ENCODE results near the gene NUDT12.

Gene NUDT12

DNA sequence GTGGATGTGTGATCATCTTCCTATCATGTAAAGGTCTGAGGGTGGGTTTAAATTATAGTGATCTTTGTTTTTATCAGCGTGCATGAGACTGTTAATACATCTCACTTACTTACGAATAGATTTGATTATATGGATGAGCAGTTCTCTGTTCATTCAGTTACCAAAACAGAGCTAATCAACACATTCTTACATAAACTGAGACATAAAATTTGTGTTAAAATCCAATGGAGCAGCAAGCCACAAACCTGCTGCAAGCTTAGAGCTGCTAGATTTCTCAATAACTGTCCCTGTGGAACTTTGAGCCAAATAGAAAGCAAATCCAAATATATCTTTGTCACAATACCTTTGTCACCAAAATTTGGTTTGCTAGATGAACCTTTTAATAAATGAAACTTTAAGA is 50.1 kb downstream of the NUDT12 start:
- no peak overlapping the region for H3K27ac ChIP-seq (ENCODE audit: low read length)
- no peaks in the 10 kb centered on the region for H3K27me3 ChIP-seq (ENCODE audit: control insufficient read depth in 1 of 2, insufficient read depth in 2 of 2, low read length in 2 of 2)
- no peak overlapping the region for H3K4me3 ChIP-seq (ENCODE audit: low read length in 2 of 2)
- H3K9ac ChIP-seq (ENCODE audit: low read length in 2 of 2), result no peak overlapping the region
- H3K4me1 ChIP-seq (ENCODE audit: control insufficient read depth, insufficient read depth, low read length), result no peaks in the 10 kb centered on the region
- H3K36me3 ChIP-seq (ENCODE audit: control insufficient read depth in 2 of 2, insufficient read depth in 2 of 2, low read length in 2 of 2), result no peaks in the 10 kb centered on the region
- H3K9me3 ChIP-seq (ENCODE audit: control insufficient read depth in 2 of 2, low read length in 2 of 2), result peaks cover 0 to 4% of the 10 kb centered on the region in 2 donors

DNA sequence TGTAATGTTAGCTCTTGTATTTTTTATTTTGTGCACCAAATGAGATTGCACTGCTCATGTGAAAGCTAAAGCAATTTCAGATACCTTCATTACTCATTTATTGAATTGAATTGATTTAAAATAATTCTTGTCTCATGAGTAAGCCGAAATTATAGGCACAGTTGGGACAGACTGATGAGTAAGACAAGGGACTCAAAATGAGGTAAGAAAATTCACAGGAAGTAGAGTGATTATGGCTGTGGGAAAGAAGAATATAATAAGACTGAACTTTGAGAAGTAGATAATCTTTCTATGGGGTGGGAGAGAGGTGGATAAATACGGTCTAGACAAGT is 51.1 kb downstream of the NUDT12 start:
- H3K9me3 ChIP-seq (ENCODE audit: control insufficient read depth in 2 of 2, low read length in 2 of 2), result peaks cover 0 to 5% of the 10 kb centered on the region in 2 donors
- H3K36me3 ChIP-seq (ENCODE audit: control insufficient read depth in 2 of 2, insufficient read depth in 2 of 2, low read length in 2 of 2), result no peaks in the 10 kb centered on the region
- H3K9ac ChIP-seq (ENCODE audit: low read length in 2 of 2), result no peak overlapping the region
- H3K27ac ChIP-seq (ENCODE audit: low read length), result no peak overlapping the region
- no peak overlapping the region for H3K4me3 ChIP-seq (ENCODE audit: low read length in 2 of 2)
- no peaks in the 10 kb centered on the region for H3K4me1 ChIP-seq (ENCODE audit: control insufficient read depth, insufficient read depth, low read length)
- H3K27me3 ChIP-seq (ENCODE audit: control insufficient read depth in 1 of 2, insufficient read depth in 2 of 2, low read length in 2 of 2), result no peaks in the 10 kb centered on the region

DNA sequence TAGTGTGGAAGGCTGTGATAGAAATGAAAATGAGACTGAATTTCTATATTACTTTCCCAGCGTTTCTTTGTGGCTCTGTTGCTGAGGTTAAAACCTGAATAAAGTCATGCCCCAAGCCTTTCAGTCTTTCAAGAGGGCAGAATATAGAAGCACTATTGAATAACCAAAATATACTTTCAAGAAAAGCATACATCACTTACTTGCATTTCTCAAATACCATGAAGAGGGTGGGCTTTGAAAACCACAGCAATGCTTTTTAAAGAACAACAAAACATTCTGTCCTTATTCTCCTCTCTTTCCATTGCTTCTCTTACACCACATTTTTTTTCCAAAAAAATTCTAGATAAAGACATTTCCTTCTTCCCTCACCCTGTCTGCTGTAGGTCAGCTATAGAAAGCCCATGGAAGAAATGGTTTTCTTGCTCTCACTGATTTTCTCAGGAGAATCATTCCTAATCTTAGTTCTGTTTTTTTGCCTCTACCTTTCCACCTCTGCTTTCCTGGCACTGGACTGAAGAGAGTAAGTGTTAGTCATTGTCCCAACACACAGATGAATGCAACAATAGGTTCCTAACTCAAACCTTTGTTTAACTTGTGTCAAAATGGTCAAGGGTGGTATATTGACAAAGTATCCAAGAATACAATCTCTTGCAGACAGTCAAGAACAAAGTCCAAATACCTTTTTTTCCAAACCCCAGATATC is 51.6 kb downstream of the NUDT12 start:
- Histone ChIP-seq H3K27ac (ENCODE audit: low read length) (no peak overlapping the region), H3K9me3 (ENCODE audit: control insufficient read depth in 2 of 2, low read length in 2 of 2) (peaks cover 0 to 5% of the 10 kb centered on the region in 2 donors), H3K36me3 (ENCODE audit: control insufficient read depth in 2 of 2, insufficient read depth in 2 of 2, low read length in 2 of 2) (no peaks in the 10 kb centered on the region), H3K4me1 (ENCODE audit: control insufficient read depth, insufficient read depth, low read length) (no peaks in the 10 kb centered on the region), H3K27me3 (ENCODE audit: control insufficient read depth in 1 of 2, insufficient read depth in 2 of 2, low read length in 2 of 2) (no peaks in the 10 kb centered on the region), H3K9ac (ENCODE audit: low read length in 2 of 2) (no peak overlapping the region), H3K4me3 (ENCODE audit: low read length in 2 of 2) (no peak overlapping the region)

DNA sequence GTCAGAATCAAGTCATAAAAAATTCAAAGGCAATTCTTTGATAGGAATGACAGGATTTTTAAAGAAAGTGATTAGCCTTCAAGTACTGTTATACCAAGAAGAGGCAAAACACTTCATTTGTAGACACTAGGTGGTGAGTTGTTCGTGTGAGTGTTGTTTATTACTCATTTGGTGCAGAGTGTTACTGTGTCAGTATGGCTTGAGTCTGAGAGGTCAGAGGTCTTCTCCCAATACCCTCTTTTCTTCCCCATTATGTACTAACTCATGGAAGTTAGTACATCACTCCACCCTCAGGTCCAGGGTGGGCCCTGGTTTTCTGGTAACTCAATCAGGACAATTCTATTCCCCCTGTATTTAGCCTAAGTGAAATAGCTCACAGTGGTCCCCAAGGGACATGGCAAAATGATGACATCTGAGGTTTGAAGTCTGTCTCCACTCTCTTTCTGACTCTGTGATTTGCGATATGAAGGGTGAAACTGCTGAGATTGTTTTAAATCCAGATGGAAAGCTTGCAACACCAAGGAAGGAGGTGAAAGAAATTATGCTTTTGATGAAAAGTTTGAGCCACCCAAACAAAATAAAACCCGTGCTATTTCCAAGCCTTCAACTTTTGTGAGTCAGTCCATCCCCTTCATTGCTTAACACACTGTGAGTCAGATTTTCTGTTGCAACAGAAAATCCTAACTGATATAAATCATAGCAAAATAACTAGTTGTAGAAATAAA is 56.8 kb downstream of the NUDT12 start:
- H3K27ac ChIP-seq (ENCODE audit: low read length), result no peak overlapping the region
- H3K4me3 ChIP-seq (ENCODE audit: low read length in 2 of 2), result no peak overlapping the region
- H3K9me3 ChIP-seq (ENCODE audit: control insufficient read depth in 2 of 2, low read length in 2 of 2), result peaks cover 0 to 5% of the 10 kb centered on the region in 2 donors
- no peak overlapping the region for H3K9ac ChIP-seq (ENCODE audit: low read length in 2 of 2)
- H3K36me3 ChIP-seq (ENCODE audit: control insufficient read depth in 2 of 2, insufficient read depth in 2 of 2, low read length in 2 of 2), result no peaks in the 10 kb centered on the region
- no peaks in the 10 kb centered on the region for H3K27me3 ChIP-seq (ENCODE audit: control insufficient read depth in 1 of 2, insufficient read depth in 2 of 2, low read length in 2 of 2)
- no peaks in the 10 kb centered on the region for H3K4me1 ChIP-seq (ENCODE audit: control insufficient read depth, insufficient read depth, low read length)

DNA sequence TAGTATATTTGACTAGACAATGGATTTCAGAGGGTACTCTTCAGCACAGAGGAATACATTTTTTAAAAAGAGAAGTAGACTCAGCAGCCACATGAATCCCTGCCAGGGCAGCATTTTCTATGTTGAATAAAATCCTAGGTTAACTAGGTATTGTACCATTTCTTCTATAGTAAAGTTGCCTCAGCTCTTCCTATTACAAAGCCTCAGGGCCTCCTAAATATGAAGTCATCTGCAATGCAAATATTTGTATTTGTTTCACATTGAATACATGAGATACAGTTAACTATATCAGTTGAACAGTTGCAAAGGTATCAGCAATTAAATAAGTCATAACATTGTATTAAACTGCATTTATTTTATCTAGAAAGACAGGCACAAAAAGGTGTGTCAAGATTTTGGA is 59.5 kb downstream of the NUDT12 start:
- Histone ChIP-seq H3K36me3 (ENCODE audit: control insufficient read depth in 2 of 2, insufficient read depth in 2 of 2, low read length in 2 of 2) (no peaks in the 10 kb centered on the region), H3K4me3 (ENCODE audit: low read length in 2 of 2) (no peak overlapping the region), H3K27me3 (ENCODE audit: control insufficient read depth in 1 of 2, insufficient read depth in 2 of 2, low read length in 2 of 2) (no peaks in the 10 kb centered on the region), H3K4me1 (ENCODE audit: control insufficient read depth, insufficient read depth, low read length) (no peaks in the 10 kb centered on the region), H3K9ac (ENCODE audit: low read length in 2 of 2) (no peak overlapping the region), H3K27ac (ENCODE audit: low read length) (no peak overlapping the region), H3K9me3 (ENCODE audit: control insufficient read depth in 2 of 2, low read length in 2 of 2) (peaks cover 0 to 5% of the 10 kb centered on the region in 2 donors)

DNA sequence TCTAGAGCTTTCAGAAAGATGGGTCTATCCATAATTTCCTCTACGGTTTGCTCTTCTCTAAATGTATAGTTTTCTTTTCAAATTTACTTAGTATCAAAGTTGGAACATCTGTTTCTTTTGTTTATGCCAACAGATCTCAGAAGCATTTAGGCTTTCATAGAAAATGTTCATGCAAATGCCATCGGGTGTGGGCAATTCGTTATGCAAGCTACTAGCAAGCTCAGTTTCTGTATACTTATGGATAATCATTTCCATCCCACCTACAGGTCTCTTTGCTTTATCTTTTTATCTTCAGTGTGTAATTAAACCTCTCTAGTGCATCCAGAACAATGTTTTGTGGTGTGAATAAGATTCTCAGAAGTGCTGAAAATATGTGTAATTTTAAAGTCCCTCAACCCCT is 59.9 kb downstream of the NUDT12 start:
- H3K4me1 ChIP-seq (ENCODE audit: control insufficient read depth, insufficient read depth, low read length), result no peaks in the 10 kb centered on the region
- no peak overlapping the region for H3K4me3 ChIP-seq (ENCODE audit: low read length in 2 of 2)
- H3K9me3 ChIP-seq (ENCODE audit: control insufficient read depth in 2 of 2, low read length in 2 of 2), result peaks cover 0 to 2% of the 10 kb centered on the region in 2 donors
- H3K9ac ChIP-seq (ENCODE audit: low read length in 2 of 2), result no peak overlapping the region
- H3K36me3 ChIP-seq (ENCODE audit: control insufficient read depth in 2 of 2, insufficient read depth in 2 of 2, low read length in 2 of 2), result no peaks in the 10 kb centered on the region
- H3K27me3 ChIP-seq (ENCODE audit: control insufficient read depth in 1 of 2, insufficient read depth in 2 of 2, low read length in 2 of 2), result no peaks in the 10 kb centered on the region
- H3K27ac ChIP-seq (ENCODE audit: low read length), result no peak overlapping the region

Data from stomach smooth muscle (tissue), 2 donors.